OCI-M2 (cell line): ENCODE data around the gene JARID2.

ENCODE experiments used
- DNase-seq: peaks from one replicate; lab custom pipeline; 2025; ENCODE audit not compliant: unreplicated experiment; lab: John Stamatoyannopoulos, UW

Gene JARID2

DNA sequence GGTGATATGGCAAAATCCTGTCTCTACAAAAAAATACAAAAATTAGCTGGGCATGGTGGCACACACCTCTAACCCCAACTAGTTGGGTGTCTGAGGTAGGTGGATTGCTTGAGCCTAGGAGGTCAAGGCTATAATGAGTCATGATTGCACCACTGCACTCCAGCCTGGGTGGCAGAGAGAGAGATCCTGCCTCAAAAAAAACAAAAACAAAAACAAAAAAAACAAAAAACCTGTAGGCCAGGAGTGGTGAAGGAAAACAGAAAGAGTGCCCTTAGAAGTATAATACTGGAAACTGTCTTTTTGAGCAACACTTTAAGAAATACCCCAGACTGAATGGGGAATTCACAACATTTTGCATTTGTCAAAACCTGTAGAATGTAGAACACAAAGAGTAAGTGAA is 85.3 kb downstream of the JARID2 start:
- DNase-seq = no peak

GRCh38 chr6:15331629-15332251 is 85.9 kb downstream of the JARID2 start:
- DNase-seq = no peak

DNA sequence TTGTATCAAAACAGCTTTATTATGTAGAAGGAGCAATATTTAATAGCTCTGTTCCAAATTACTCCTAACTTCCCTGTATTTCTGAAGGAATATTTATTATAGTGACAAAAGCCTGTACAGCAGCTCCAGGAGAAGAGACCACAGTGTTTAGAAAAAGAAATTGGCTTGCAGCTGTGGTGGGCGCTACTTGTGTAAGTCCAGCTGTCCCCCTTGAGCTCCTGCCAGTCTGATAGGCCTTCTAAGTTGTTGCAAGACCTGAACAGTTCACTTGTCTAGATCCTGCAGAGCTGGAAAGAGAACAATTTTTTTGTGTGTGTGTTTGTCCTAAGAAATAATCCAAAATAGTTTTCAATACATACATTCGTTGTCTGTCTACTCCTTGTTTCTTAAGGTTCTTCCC is 86.6 kb downstream of the JARID2 start:
- no peak for DNase-seq

DNA sequence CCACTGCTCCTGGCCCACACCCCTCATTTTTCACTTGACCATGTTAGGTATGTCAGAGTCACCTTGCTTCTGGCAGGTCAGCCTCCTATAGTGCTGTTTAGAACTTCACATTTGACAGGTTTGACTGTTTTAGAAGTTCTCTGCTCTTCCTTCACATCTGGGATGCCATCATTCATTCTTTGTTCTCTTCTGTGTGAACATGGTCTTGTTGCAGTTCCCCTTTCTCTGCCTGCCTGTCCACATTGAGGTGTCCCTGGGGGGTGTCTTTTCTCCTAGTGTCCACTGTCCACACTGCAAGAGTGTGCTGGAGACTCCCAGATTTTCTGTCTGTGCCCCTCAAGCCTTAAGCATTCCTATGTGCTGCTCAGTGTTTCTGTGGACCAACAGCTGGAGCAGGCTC is 89.5 kb downstream of the JARID2 start:
- no peak for DNase-seq

DNA sequence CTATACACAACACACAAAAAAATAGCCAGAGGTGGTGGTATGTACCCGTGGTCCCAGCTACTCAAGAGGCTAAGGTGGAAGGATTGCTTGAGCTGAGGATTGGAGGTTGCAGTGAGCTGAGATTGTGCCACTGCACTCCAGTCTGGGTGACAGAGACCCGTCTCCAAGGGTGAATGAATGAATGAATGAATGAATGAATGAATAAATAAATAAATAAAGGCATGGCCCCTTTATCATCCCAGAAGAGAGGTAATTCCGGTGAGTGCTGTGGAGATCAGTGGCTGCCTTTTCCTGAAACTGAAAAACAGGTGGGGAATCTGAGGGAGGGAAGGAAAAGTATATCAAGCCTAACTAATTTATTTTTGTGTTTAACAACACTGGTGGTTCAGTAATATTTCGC is 90.0 kb downstream of the JARID2 start:
- no peak for DNase-seq

DNA sequence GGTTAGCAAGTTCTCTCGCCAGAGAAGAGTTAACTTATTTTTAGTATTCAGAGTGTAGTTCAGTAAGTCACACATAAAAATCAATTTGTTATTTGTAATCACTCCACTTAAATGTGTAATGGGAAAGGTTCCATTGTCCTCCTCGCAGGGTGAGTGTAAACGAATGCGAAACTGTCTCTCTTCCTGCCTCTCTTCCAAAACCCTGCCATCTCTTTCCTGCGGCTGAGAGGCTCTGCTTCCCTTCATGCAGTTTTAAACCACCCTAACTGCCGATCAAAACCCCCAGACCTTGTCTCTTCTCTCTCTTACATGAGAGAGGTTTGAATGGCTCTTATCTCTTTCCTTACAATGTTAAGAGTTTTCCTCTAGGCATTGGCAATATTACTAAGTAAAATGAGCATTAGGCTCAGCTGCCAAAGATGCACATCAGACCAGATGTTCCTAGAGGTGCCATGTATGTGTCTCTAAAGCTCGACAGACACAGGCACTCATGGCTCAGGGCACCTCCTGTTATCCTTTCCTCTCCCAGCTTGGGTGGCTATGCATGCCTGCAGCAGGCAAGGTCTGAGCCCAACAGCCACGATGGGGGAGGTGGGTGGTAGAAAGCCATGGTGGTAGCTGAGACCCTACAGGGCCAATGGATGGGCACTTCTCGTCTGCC is 91.2 kb downstream of the JARID2 start:
- no peak for DNase-seq

DNA sequence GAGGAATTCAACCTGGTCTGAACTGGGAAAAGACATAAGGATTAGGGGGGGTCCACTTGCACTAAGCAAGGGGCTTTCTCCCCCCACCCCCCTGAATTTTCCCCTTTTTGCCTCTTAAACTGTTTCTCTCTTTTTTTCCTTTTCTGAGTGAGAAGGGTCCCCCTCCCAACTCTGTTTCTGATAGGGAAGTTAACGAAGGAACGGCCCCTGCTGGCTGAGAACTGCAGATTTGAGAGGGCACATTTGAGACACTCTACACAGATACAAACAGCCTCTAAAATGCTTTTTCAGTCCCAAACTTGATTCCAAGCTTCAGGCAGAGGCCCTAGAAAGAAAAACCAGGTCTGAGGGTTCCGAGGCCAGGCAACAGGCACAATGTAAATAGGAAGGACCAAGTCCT is 91.7 kb downstream of the JARID2 start:
- DNase-seq = no peak

- DNase-seq = no peak
Measured at GRCh38 chr6:15338476-15338875, 92.6 kb downstream of the JARID2 start.

DNA sequence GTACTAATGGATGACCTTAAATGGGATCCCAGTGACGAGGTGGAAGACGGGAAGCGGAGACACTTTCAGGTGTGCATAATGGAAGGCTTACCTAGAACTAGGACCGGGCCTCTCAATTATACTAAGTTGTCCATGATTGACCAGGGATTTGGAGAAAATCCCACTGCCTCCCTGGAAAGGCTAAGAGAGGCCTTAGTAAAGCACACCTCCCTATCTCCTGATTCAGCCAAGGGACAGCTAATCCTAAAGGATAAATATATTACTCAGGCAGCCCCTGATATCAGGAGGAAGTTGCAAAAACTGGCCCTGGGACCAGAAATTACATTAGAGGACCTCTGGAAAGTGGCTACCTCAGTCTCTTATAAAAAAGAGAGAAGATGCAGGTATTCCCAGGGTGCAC is 93.2 kb downstream of the JARID2 start:
- no peak for DNase-seq

DNA sequence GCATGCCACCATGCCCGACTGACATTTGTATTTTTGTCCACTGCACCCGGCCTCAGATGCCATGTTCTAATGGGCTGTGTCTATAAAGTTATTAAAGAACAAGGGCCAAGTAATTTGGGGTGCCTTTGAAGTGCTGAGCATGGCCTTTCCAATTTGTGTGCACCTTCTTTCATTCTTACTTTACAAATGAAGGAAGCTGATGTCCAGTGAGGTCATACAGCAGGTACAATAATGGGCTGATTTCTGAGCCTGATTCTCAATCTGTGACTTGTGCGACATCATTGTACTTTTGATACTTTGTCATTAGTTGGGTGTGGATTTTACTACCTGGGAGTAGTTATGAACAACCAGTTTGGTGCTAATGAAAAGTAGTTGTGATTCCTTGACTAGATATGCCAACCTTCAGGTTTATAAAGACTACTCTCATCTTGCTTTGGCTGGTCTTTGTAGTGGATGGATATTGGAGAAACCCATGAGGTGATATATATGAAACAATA is 94.3 kb downstream of the JARID2 start:
- no peak for DNase-seq

DNA sequence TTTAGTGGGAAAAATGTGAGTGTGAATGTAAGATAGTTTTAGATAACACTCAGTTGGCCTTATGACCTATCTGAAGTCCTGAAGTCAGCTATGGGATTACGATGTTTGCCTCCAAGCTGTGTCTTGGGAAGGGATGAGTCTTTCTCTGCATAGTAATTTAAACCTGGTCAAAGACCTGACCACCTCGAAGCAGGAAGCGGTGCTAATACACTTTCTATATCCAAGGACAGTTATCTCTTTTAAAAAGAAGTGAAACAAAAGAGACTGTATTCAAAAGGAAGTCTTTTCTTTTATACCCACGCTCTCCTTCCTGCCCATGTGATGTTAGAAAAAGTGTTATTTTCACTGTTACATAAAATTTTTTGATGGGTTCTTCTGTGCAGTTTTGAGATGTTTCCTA is 94.9 kb downstream of the JARID2 start:
- DNase-seq = no peak

- no peak for DNase-seq
Measured at GRCh38 chr6:15341311-15342001, 95.6 kb downstream of the JARID2 start.

- DNase-seq = no peak
Measured at GRCh38 chr6:15342114-15342513, 96.2 kb downstream of the JARID2 start.

GRCh38 chr6:15343490-15344191 is 97.8 kb downstream of the JARID2 start:
- no peak for DNase-seq

- DNase-seq = no peak
Measured at GRCh38 chr6:15344192-15344519, 98.3 kb downstream of the JARID2 start.

DNA sequence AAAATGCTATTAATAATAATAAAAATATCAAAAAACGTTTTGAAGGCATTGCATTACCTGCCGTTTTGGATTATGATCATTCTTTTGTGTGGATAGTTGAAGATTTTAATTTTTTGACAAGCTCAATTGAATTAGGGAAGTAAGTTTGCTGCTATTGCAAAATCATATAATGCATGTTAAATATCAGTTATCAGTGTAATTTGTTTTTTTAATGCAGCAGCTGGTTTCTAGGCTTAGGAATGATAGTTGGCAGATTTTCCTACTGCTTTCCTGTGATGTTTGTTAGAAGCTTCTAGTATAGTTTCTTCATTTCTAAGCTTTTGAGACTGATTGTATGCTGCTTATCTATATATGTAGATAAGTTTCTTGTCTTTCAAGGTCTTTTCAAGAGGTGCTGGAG is 99.0 kb downstream of the JARID2 start:
- no peak for DNase-seq

- DNase-seq = no peak
Measured at GRCh38 chr6:15346315-15346714, 100.4 kb downstream of the JARID2 start.

- no peak for DNase-seq
Measured at GRCh38 chr6:15348528-15348927, 102.7 kb downstream of the JARID2 start.

DNA sequence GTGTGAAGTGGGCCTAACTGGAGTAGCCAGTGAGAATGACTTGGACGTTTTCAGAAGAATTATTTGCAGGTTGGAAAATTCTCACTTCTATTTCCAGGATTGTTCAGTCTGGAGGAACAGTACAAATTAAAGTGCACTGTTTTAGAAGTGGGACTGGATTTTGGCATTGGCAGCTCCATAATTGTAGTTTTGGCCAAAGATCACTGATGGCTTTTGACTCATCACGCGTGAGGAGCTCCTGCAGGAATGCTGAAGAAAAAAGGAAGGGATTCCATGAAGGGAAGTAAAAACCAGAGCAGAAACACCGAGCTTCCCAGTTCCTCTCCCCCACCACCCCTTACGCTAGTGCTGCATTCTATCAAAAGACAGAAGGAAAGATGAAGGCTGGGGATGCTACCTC is 103.5 kb downstream of the JARID2 start:
- no peak for DNase-seq

- DNase-seq = no peak
Measured at GRCh38 chr6:15350386-15351083, 104.7 kb downstream of the JARID2 start.

DNA sequence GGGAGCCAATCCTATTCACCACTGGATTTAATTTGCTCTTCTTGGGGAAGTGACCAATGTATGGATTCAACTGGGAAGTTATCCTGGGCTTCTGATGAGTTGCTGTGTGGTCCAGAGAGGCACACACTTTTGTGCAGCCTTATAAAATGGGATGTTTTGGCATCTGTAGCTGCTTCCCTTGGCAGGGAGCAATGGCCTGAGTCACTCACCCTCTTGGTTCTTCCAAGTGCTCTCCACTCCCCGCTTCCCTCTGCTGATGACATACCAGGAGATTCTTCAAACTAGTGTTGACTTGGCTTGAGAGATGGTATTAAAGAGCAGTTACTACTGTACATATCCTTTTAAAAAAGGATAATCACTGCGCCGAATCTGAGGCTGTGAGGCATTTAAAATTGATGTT is 105.8 kb downstream of the JARID2 start:
- no peak for DNase-seq
